Measurements from ENCODE around the gene PRCC.
"Not testable (repeated sequence)": the region's sequence is repeated elsewhere in the genome, so short reads cannot be mapped to it uniquely, and the experiment has no call there.

Gene PRCC

GRCh38 chr1:156760092-156760795 lies 7.1 kb upstream of the PRCC start:
- no peak for DNase-seq

GRCh38 chr1:156760796-156761104 lies 6.6 kb upstream of the PRCC start:
- DNase-seq: no peak

GRCh38 chr1:156765136-156765535 lies 2.2 kb upstream of the PRCC start:
- not testable (repeated sequence) for DNase-seq

GRCh38 chr1:156765666-156766065 lies 1.7 kb upstream of the PRCC start:
- no peak for DNase-seq

- peak in 10 of 56 donors; percentile 8 to 76 (median 52) for DNase-seq
Observed at GRCh38 chr1:156766298-156767100, 836 bp upstream of the PRCC start.

GRCh38 chr1:156767879-156768604 lies 707 bp downstream of the PRCC start:
- peak in 10 of 56 donors; percentile 9 to 63 (median 38) for DNase-seq

GRCh38 chr1:156768610-156769295 lies 1.4 kb downstream of the PRCC start:
- DNase-seq: no peak

- no peak for DNase-seq
Observed at GRCh38 chr1:156772222-156772621, 4.9 kb downstream of the PRCC start.

GRCh38 chr1:156772728-156773497 lies 5.6 kb downstream of the PRCC start:
- peak in 2 of 56 donors; percentile 3 to 15 for DNase-seq

GRCh38 chr1:156773607-156774006 lies 6.3 kb downstream of the PRCC start:
- no peak for DNase-seq

GRCh38 chr1:156775799-156776198 lies 8.5 kb downstream of the PRCC start:
- DNase-seq: no peak

- DNase-seq: no peak
Observed at GRCh38 chr1:156776942-156777341, 9.6 kb downstream of the PRCC start.

GRCh38 chr1:156777573-156777972 lies 10.2 kb downstream of the PRCC start:
- DNase-seq: no peak

GRCh38 chr1:156781585-156782186 lies 14.4 kb downstream of the PRCC start:
- no peak for DNase-seq

GRCh38 chr1:156785458-156785857 lies 18.1 kb downstream of the PRCC start:
- DNase-seq: no peak

GRCh38 chr1:156786640-156787039 lies 19.3 kb downstream of the PRCC start:
- DNase-seq: no peak

- no peak for DNase-seq
Observed at GRCh38 chr1:156788136-156788535, 20.8 kb downstream of the PRCC start.

GRCh38 chr1:156789621-156790318 lies 22.4 kb downstream of the PRCC start:
- DNase-seq: peak in 1 of 56 donors; percentile 6

GRCh38 chr1:156794506-156795373 lies 27.4 kb downstream of the PRCC start:
- no peak for DNase-seq

All from amygdala (tissue), 56 donors.